Measurements from ENCODE around the gene SLC39A1.
"Not testable (repeated sequence)": the region's sequence is repeated elsewhere in the genome, so short reads cannot be mapped to it uniquely, and the experiment has no call there.

The SLC39A1 gene

DNA sequence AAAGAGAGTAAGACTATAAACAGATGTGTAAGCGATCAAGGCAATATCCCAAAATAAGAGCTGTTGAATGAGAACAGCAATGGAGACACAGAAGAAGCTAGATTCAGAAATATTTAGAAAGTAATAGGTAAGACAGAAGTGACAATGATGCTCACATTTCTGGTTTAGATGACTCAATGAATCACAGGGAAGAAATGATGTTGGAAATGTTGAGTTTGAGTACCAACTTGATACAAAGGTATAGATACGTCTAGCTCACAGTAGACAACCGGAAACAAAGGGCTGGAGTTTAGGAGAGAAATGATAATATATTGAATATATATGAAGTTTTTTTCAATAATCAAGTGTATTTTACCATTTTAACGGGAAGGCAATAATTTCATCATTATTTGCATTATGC, 47.0 kb downstream of the SLC39A1 start:
- TF ChIP-seq CTCF (IDR thresholded peaks at IDR 0.05; ENCODE audit: low read depth, low read length), result no peak
- no peak for DNase-seq (ENCODE audit: extremely low read depth, low read depth)

GRCh38 chr1:153912349-153912748, 51.0 kb downstream of the SLC39A1 start:
- no peak for DNase-seq (ENCODE audit: extremely low read depth, low read depth)
- TF ChIP-seq CTCF (IDR thresholded peaks at IDR 0.05; ENCODE audit: low read depth, low read length), result no peak

DNA sequence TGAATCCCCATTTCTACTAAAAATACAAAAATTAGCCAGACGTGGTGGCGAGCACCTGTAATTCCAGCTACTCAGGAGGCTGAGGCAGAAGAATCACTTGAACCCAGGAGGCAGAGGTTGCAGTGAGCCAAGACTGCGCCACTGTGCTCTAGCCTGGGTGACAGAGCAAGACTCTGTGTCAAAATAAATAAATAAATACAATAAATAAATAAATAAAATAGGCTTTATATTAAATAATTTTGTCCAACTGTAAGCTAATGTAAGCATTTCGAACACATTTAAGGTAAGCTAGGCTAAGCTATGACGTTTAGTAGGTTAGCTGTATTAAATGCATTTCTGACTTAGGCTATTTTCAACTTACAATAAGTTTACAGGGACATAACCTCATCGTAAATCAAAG, 52.8 kb downstream of the SLC39A1 start:
- DNase-seq (ENCODE audit: extremely low read depth, low read depth), result not testable (repeated sequence)
